GM19351 (cell line): ENCODE measurements around the gene TNFRSF8.
"Not testable (repeated sequence)": the region's sequence is repeated elsewhere in the genome, so short reads cannot be mapped to it uniquely, and the experiment has no call there.

ENCODE experiments used
- ATAC-seq: cut with Tn5 transposase; IDR thresholded peaks from one replicate; pipeline ENCODE4 v1.9.1; 2021; ENCODE audit warnings: mild to moderate bottlenecking, moderate library complexity; ENCODE audit not compliant: unreplicated experiment

The TNFRSF8 gene

DNA sequence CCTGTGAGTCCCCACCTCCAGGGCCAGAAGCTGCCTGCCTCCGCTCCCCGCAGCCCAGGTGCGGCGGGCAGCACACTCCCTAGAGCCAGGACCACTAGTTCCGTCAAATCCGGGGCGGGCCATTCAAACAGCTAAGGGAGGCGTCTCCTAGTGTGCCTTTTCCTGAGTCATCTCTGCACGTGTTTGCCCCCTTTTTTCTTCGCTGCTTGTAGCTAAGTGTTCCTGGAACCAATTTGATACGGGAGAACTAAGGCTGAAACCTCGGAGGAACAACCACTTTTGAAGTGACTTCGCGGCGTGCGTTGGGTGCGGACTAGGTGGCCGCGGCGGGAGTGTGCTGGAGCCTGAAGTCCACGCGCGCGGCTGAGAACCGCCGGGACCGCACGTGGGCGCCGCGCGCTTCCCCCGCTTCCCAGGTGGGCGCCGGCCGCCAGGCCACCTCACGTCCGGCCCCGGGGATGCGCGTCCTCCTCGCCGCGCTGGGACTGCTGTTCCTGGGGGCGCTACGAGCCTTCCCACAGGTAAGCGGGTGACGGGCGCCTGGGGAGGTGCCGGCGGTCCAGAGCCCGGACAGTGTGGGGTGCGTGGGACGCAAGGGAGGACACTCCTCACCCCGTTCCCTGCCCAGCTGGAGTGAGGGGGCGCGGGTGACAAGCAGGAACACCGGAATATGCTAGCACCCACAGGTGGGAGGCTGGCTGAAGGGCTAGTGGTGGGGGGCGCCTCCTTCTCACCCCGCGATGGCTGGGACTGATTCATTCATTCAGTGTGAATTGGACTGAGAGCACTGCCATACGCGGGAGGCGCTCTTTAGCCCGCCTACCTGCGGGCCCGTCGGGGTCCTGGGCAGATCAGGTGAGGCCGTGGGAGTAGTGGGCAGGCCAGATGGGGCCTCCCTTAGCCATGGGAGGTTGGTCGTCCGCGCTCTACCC is at the start of gene TNFRSF8:
Gene TNFRSF8 (plus strand): TSS at position 163 of the 932 bp plus-strand sequence. CDS start 296 bp downstream, at position 459.
- no peak for ATAC-seq

DNA sequence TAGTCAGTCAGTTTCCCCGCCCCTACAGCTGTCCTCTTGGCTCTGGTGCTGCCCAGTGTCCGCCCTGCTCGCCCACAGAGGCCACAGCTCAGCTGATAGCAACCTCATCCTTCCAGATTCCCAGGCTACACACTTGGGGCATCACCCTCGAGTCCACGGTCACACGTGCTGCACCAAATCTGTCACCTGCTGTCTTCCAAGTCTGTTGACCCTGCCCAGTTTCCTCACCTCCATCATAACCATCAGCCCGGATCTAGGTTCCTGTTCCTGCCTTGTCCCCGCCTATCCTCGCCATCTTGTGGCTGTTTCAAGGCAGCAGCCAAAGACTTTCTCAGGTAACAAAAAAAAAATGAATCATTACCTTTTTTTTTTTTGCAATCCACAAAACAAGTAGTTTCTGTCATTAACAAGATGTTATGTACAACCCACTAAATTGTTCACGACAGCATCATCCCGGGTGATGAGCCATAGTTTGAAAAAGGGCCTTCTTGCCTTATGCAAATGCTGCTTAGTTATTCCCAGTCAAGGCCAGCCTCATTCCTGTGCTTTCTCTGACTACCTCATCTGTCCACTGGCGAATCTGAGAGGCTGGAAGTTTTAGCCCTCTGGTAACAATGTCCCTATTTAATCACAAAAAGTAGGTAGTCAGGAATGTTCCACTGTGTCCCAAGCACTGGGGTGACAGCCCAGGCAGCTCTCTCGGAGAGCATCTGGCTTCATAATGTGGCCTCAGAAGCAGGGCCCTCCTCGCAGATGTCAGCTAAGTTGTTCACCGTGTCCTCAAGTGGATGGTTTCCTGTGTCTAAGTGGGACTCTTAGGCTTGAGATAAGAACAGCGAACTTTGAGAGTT is 48.7 kb upstream of the TNFRSF8 start:
- no peak for ATAC-seq

DNA sequence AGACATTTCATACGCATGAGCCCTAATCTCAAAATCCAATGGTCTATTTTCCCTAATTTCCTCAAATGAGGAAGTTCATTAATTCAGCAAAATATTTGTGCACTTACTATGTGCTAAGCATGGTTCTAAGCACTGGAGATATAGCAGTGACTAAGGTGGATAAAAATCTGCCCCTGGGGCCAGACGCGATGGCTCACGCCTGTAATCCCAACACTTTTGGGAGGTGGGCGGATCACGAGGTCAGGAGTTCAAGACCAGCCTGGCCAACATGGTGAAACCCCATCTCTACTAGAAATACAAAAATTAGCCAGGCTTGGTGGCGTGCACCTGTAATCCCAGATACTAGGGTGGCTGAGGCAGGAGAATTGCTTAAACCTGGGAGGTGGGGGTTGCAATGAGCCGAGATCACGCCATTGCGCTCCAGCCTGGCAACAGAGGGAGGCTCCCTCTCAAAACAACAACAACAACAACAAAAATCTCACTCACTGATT is 48.1 kb upstream of the TNFRSF8 start:
- ATAC-seq, result no peak

DNA sequence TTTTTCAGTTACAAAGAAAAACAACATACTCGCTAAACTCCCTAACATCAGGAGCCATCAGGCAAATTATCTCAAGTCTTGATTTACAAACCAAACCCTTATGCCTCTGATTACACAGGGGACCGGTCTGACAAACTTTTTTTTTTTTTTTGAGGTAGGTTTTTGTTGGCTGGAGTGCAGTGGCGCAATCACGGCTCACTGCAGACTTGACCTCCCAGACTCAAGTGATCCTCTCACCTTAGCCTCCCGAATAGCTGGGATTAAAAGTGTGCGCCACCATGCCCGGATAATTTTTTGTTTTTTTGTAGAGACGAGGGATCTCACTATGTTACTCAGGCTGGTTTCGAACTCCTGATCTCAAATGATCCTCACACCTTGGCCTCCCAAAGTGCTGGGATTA is 47.6 kb upstream of the TNFRSF8 start:
- no peak for ATAC-seq

DNA sequence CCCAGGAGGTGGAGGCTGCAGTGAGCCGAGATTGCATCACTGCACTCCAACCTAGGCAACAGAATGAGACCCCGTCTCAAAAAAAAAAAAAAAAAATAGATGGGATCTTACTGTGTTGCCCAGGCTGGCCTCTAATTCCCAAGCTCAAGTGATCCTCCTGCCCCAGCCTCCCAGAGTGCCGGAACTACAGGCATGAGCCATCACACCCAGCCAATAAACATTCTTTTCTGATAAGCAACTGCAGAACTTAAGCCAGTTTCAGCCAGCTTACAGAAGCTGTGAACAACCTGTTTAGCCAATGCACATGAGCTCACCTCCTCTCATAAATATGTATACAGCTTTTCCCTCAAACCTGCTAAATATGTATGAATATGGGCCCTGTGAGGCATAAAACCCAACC is 46.9 kb upstream of the TNFRSF8 start:
- ATAC-seq, result no peak

DNA sequence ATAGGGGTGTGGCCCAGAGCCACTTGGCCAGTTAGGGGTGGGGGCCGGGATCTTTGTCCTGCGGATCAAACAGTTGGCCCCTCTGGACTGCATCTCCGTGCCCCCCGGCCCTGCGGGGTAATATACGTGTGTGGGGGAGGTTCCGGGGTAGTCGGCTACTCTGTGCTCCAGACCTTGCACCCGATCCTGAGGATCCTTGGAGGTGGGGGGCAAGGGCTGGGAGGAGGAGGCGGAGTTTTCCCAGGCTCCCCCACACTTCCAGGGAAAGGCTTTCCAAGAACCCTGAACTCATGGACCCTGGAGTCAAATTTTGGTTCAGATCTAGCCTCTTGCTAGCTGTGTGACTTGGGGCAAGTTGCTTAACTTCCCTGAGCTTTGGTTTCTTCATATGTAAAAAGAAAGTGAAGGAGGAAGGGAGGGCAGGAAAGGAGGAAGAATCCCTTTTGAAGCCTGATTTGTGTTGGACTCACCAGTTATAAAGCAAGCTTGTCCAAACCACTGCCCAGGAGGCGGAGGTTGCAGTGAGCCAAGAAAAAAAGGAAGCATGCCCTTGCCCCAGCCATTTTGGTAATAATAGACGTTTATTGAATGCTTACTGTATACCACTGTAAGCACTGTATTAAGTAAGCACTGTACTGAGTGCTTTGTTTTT is 43.1 kb upstream of the TNFRSF8 start:
- no peak for ATAC-seq

DNA sequence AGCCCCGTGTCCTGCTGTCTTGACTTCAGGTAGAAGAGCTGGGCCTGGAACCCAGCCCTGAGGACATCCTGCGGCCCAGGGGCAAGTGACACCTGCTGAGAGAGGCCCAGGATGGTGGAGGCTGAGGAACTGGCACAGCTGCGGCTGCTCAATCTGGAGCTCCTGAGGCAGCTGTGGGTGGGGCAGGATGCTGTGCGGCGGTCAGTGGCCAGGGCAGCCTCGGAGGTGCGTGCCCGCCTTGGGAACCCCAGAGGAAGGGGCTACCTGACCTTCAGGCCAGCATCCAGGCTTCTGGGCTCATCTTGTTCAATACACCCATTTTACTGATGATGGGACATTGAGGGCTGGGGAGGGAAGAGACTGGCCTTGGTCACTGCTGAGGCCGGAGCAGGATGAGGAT is 41.5 kb upstream of the TNFRSF8 start:
- ATAC-seq, result no peak

DNA sequence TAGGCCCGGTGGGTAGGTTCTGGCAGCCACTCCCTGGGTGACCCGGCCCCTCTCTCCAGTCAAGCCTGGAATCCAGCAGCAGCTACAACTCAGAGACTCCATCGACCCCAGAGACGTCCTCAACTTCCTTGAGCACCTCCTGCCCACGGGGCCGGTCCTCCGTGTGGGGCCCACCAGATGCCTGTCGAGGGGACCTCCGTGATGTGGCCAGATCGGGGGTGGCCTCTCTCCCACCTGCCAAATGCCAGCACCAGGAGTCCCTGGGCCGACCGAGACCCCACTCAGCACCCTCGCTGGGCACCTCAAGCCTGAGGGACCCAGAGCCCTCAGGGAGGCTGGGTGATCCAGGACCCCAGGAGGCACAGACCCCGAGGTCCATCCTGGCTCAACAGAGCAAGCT is 41.1 kb upstream of the TNFRSF8 start:
- no peak for ATAC-seq

DNA sequence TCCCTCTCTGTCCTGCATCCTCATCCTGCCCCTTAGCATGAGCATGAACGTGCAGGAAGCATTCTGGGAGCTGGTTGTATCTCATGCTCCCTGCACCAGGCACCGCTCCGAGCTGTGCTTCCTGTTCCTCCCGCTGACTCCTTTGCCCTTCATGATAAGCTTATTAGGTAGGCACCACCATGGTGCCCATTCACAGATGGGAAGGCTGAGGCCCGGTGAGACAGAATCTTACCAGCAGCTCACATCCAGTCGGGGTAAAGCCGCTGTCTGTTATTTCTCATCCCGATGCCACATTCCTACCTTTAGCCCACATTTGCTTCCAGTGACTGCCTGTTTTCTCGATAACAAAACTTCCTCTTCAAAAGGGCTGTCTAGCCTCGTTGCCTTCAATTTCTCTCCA is 36.5 kb upstream of the TNFRSF8 start:
- ATAC-seq, result no peak

DNA sequence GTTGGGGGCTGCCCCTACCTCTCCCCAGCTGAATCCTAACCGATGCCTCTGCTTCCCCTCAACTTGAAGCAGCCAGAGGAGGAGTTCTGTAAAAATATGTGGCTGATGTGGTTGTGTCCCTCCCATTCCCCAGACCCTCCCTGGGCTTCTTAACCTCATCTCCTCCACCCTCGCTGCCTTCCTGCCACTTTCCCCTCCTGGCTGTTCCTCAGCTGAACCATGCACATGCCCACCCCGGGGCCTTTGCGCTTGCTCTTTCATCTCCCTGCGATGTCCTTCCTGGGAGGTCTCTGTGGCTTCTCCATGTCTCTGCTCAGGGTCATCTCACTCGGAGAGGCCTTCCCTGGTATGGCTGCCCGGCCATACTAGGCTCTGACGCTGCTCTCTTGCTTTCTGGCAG is 34.9 kb upstream of the TNFRSF8 start:
- ATAC-seq, result no peak

DNA sequence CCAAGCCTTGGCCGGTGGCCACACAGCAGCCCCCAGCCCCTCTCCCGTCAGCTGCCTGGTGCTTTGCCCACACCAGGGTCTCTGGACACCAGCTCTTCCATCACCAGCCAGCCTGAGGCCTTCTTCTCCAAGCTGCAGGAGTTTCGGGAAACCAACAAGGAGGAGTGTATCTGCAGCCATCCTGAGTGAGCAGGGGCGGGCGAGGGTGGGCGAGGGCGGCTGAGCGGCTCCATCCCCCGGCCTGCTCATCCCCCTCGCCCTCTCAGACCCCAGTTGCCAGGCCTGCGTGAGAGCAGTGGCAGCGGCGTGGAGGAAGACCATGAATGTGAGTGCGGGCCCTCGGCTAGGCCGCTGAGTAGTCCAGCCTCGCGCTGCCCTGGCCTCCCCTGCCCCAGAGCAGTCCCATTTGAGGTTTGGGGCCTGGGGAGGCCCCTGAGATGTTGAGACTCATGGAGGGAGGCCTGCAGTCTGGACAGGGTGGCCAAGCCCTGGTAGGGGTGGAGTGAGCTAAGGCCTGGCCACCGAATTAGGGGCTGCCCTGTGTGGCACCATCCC is 34.1 kb upstream of the TNFRSF8 start:
- ATAC-seq, result no peak

DNA sequence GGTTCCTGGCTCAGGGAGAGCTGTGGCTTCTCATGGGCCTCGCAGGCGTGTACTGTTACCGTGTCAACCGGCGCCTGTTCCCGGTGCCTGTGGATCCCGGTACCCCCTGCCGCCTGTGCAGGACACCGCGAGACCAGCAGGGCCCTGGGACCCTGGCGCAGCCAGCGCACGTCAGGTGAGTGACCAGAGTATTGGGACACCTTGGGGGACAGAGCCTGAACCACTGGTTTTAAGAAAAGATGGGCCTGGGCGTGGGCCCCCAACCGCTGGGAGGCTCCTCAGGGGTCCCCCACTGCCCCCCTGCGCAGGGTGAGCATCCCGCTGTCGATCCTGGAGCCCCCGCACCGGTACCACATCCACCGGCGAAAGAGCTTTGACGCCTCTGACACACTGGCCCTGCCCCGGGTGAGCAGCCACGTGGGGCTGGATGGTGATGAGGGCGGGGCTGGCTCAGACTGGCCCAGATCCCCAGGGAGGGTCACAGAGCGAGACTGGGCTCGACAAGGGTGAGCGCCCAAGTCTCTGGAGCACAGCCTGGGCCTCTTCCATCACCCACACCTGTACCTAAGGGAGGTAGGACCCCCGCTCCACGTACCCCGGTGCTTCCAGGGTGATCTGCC is 33.3 kb upstream of the TNFRSF8 start:
- no peak for ATAC-seq

DNA sequence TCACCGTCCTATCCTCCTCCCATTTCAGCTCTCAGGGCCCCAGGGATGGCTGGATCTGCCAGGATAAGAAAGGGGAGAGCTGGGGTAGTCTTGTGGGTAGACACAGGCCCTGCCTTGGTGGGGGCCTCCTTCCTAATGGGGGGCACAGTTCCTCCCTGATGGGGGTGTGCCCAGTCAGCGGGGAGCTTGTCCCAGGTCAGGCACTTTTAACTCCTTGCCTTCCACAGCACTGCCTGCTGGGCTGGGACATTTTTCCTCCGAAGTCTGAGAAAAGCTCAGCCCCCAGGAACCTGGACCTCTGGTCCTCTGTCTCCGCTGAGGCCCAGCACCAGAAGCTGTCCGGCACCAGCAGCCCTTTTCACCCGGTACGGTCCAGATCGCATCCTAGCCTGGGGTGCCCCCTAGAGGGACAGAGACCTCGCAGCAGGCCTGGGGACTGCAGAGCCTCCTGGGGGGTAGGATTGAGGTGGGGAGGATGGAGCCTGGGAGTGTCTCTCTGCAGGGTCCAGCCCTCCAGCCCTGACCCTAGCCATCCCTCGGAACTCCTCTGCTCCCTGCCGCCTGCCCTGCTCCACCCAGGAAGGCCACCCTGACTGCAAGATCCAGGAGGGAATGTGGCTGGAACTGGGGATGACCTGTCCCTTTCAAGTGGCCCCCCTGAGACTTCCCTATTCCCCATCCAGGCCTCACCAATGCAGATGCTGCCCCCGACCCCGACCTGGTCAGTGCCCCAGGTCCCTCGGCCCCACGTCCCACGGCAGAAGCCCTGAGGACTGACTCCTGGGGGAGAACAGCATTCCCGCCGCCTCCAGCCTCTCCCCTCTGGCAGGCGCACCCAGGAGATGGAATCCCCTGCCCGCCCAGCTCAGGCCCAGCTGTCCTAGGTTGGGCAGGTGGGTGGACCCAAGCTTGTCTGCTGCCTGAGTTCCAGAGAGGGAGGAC is 31.8 kb upstream of the TNFRSF8 start:
- no peak for ATAC-seq

DNA sequence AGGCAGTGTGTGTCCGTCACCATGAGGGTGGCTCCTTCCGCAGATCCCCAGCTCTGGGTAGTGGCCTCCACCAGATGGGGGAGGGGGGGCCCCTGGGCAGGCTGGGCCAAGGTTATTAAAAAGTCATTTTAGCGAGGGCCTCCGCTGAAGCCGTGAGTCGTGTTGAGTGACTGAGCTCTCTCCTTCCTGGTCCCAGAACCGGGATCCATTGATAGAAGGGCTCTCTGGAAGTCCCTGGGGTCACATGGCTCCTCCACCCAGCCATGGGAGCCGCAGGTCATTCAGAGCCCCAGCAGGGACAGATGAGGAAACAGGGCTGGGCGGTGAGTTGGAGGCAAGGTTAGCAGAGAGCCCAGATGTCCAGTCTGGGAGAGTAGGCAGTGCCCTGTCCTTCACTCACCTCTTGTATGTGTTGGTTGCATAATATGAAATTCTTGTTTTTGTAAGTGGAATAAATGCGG is 30.9 kb upstream of the TNFRSF8 start:
- no peak for ATAC-seq

DNA sequence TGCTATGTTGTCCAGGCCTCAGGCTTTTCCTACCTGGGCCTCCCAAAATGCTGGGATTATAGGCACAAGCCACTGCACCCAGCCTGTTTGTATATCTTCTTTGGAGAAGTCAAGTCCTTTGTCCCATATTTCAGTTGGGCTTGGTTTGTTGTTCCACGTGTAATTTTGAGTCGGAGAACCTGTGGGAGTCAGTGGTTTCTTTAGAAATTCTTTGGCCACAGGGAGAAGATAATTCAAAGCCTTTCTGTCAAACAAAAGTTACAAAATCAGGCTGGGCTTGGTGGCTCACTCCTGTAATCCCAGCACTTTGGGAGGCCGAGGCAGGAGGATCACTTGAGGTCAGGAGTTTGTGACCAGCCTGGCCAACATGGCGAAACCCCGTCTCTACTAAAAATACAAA is 29.7 kb upstream of the TNFRSF8 start:
- ATAC-seq, result not testable (repeated sequence)

DNA sequence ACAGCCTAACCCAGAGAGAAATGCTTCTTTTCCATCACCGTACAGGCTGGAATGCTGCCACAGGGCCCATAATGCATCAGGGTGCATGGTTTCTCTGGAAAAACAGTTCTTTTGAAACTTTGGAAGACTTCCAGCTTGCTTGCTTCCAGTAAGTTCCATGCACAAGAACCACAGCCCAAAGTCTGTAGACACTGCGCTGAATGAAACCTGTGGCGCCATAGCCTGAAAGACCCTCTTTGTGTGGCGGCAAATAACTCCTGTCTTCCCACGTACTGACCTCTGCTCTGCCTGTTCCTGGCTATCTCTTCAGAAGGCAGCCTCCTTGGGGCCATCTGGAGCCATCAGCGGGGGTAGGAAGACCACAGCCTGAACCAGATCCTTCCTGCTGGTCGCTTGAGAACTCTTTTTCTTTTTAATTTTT is 28.7 kb upstream of the TNFRSF8 start:
- ATAC-seq, result no peak

DNA sequence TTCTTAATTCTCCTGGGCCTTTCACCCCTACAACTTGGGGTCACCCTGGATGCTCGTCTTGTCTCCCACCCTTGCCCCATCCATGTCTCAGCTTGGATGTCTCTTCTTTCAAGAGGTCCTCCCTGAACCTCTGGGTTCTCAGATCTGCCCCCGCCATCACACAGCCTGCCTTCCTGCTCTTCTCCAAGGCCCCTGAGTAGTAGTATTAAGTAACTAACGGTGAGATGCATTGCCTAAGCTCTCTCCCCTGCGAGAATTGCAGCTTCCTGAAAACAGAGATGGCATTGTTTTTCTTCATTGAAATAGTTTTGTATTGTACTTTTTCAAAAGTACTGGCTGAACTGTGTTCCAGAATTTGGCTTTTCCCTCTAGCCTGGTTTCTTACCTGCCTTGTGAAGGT is 27.8 kb upstream of the TNFRSF8 start:
- ATAC-seq, result no peak

DNA sequence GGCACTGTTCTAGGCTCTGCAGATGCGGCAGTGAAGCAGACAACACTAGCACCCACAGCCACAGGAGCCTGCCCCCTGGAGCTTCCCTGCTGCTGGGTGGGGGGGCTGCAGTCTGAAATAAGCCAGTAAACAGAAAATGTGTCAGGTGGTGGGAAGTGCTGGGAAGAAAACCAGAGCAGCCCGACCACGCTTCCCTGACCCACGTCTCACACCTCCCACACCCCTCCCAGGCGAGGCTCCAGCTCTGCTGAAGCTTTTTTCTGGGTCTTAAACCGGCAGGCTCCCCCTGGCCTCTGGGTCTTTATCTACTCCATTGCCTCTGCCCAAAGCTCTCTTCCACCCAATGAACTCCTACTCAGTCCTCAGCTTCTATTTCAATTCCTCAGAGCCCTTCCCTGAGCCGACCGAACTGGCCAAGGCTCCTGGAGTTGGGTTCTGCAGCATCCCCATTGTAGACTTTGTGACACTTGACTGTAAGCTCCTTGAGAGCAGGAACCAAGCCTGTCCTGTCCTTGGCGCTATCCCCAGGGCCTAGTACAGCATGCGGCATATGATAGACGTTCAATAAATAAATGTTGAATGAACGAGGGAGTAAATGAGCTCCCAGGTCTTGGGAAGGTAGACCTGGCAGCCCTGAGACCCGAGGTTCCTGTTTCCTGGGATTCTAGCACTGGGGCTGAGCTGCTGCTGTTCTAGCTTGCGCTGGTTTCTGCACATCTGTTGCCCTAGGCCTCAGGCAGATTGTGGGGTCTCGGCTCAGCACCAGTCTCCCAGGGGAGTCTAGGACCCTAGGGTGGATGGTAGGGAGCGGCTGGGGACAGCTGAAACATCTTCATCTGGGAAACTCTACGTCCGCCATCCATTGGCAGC is 25.4 kb upstream of the TNFRSF8 start:
- no peak for ATAC-seq
